ENCODE results near the gene GYG2. TPM values are rescaled to one million over a fixed set of nuclear protein-coding genes. Genes with fewer than 3 reads are reported as not detected.

Gene GYG2
- polyA plus RNA-seq, 1 donor from 2014 or later: 6.3 TPM

DNA sequence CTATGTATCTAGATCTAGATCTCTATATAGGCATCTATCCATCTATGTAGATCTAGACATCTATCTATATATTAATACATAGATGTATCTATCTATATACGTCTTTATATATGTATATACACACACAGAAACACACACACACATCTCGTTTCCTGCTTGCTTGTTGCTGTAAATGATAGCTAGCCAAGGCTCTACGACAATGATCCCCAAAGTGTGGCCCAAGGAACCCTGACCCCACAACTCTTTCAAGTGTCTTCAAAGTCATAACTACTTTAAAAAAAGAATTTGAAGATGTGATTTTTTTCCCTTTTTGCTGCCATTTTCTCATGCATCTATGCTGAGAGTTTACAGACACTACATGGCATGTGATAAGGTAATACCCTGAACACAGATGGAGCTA, 28.8 kb downstream of the GYG2 start:
- Histone ChIP-seq H3K4me3 (ENCODE audit: low read length) (no peak overlapping the region), H2AFZ (ENCODE audit: low read depth, low read length) (no peak overlapping the region), H3K9me3 (ENCODE audit: low read length) (no peaks in the 10 kb centered on the region), H3K4me2 (ENCODE audit: low read length) (no peak overlapping the region), H4K20me1 (ENCODE audit: insufficient read depth) (no peaks in the 10 kb centered on the region), H3K27ac (ENCODE audit: low read length) (no peak overlapping the region), H3K9ac (ENCODE audit: low read length) (no peak overlapping the region), H3K79me2 (replicated peaks; ENCODE audit: insufficient read depth, low read length) (no peaks in the 10 kb centered on the region), H3K9me2 (ENCODE audit: insufficient read depth, low read length) (no peaks in the 10 kb centered on the region), H3F3A (ENCODE audit: insufficient read depth, low read length, poor library complexity, severe bottlenecking) (no peaks in the 10 kb centered on the region), H3K27me3 (ENCODE audit: insufficient read depth, low read depth, low read length) (no peaks in the 10 kb centered on the region), H3K36me3 (ENCODE audit: insufficient read depth, low read length) (no peaks in the 10 kb centered on the region)
- no peak for TF ChIP-seq RAD21 (conservative IDR thresholded peaks at IDR 0.05)
- TF ChIP-seq, protein P1, sequence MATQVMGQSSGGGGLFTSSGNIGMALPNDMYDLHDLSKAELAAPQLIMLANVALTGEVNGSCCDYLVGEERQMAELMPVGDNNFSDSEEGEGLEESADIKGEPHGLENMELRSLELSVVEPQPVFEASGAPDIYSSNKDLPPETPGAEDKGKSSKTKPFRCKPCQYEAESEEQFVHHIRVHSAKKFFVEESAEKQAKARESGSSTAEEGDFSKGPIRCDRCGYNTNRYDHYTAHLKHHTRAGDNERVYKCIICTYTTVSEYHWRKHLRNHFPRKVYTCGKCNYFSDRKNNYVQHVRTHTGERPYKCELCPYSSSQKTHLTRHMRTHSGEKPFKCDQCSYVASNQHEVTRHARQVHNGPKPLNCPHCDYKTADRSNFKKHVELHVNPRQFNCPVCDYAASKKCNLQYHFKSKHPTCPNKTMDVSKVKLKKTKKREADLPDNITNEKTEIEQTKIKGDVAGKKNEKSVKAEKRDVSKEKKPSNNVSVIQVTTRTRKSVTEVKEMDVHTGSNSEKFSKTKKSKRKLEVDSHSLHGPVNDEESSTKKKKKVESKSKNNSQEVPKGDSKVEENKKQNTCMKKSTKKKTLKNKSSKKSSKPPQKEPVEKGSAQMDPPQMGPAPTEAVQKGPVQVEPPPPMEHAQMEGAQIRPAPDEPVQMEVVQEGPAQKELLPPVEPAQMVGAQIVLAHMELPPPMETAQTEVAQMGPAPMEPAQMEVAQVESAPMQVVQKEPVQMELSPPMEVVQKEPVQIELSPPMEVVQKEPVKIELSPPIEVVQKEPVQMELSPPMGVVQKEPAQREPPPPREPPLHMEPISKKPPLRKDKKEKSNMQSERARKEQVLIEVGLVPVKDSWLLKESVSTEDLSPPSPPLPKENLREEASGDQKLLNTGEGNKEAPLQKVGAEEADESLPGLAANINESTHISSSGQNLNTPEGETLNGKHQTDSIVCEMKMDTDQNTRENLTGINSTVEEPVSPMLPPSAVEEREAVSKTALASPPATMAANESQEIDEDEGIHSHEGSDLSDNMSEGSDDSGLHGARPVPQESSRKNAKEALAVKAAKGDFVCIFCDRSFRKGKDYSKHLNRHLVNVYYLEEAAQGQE (IDR thresholded peaks at IDR 0.05; ENCODE audit: borderline replicate concordance): no peak
- TF ChIP-seq MXI1 (conservative IDR thresholded peaks at IDR 0.05; ENCODE audit: poor library complexity, severe bottlenecking): no peak
- no peak for TF ChIP-seq SMC3 (conservative IDR thresholded peaks at IDR 0.05; ENCODE audit: poor library complexity)
- no peak for TF ChIP-seq POLR2AphosphoS5 (IDR thresholded peaks at IDR 0.05)
- TF ChIP-seq, protein P2, sequence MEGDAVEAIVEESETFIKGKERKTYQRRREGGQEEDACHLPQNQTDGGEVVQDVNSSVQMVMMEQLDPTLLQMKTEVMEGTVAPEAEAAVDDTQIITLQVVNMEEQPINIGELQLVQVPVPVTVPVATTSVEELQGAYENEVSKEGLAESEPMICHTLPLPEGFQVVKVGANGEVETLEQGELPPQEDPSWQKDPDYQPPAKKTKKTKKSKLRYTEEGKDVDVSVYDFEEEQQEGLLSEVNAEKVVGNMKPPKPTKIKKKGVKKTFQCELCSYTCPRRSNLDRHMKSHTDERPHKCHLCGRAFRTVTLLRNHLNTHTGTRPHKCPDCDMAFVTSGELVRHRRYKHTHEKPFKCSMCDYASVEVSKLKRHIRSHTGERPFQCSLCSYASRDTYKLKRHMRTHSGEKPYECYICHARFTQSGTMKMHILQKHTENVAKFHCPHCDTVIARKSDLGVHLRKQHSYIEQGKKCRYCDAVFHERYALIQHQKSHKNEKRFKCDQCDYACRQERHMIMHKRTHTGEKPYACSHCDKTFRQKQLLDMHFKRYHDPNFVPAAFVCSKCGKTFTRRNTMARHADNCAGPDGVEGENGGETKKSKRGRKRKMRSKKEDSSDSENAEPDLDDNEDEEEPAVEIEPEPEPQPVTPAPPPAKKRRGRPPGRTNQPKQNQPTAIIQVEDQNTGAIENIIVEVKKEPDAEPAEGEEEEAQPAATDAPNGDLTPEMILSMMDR (IDR thresholded peaks at IDR 0.05; ENCODE audit: poor library complexity, severe bottlenecking): no peak
- TF ChIP-seq EZH2 (IDR thresholded peaks at IDR 0.05; ENCODE audit: borderline replicate concordance, insufficient read depth, low read length, poor library complexity, severe bottlenecking): no peak
- TF ChIP-seq EP300 (conservative IDR thresholded peaks at IDR 0.05; ENCODE audit: poor library complexity, severe bottlenecking): no peak
- no peak for TF ChIP-seq TAF1 (IDR thresholded peaks at IDR 0.05; ENCODE audit: low read depth)

DNA sequence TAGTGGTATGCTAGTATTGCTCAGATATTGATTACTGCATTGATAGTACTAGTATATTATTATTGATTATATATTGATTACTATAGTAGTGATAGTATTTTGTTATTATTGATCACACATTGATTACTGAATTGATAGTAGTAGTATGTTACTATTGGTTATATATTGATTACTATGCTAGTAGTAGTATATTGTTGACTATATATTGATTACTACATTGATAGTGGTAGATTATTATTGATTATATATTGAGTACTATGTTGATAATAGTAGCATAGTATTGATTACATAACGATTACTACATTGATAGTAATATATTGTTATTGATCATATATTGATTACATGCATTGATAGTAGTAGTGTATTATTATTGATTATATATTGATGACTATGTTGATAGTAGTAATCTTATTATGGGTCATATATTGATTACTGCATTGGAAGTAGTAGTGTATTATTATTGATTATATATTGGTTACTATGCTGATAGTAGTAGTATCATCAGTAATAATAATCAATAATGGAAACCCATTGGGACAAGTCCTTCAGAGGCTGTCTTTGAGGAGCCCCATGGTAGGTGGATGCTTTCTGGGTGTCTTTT, 30.6 kb downstream of the GYG2 start:
- Histone ChIP-seq H3K9ac (ENCODE audit: low read length) (no peak overlapping the region), H3K27ac (ENCODE audit: low read length) (no peak overlapping the region), H3K9me3 (ENCODE audit: low read length) (no peaks in the 10 kb centered on the region), H3K4me2 (ENCODE audit: low read length) (no peak overlapping the region), H2AFZ (ENCODE audit: low read depth, low read length) (no peak overlapping the region), H3K4me3 (ENCODE audit: low read length) (no peak overlapping the region), H4K20me1 (ENCODE audit: insufficient read depth) (no peaks in the 10 kb centered on the region), H3K9me2 (ENCODE audit: insufficient read depth, low read length) (no peaks in the 10 kb centered on the region), H3K79me2 (replicated peaks; ENCODE audit: insufficient read depth, low read length) (no peaks in the 10 kb centered on the region), H3K36me3 (ENCODE audit: insufficient read depth, low read length) (no peaks in the 10 kb centered on the region), H3F3A (ENCODE audit: insufficient read depth, low read length, poor library complexity, severe bottlenecking) (no peaks in the 10 kb centered on the region), H3K27me3 (ENCODE audit: insufficient read depth, low read depth, low read length) (no peaks in the 10 kb centered on the region)
- no peak for TF ChIP-seq SMC3 (conservative IDR thresholded peaks at IDR 0.05; ENCODE audit: poor library complexity)
- no peak for TF ChIP-seq POLR2AphosphoS5 (IDR thresholded peaks at IDR 0.05)
- TF ChIP-seq TAF1 (IDR thresholded peaks at IDR 0.05; ENCODE audit: low read depth): no peak
- no peak for TF ChIP-seq EP300 (conservative IDR thresholded peaks at IDR 0.05; ENCODE audit: poor library complexity, severe bottlenecking)

All from neural cell (in vitro differentiated cells).